HG03060 (cell line): ENCODE measurements around the gene DLGAP4.

Experiments
- ATAC-seq: cut with Tn5 transposase; IDR thresholded peaks from one replicate; pipeline ENCODE4 v1.9.1; 2021; ENCODE audit warnings: low read depth, moderate number of reproducible peaks; ENCODE audit not compliant: unreplicated experiment

Gene DLGAP4

DNA sequence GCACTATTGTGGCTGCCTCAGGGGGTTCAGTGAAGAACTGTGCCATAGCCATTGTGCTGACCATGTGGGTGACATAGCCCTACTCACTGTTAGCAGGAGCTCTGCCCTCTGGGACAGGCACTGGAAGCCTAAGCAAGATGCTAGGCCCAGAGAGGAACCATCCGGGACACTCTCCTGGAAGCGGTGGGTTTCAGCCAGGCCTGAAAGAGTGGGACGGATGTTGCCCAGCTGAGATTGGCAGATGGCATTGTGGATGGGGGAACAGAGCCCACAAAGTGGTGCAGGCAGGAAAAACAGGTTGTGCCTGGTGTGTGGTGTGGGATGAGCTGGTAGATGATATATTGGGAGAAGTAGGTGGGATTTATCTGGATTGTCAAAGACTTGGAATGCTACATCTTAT is 40.1 kb downstream of the DLGAP4 start:
- ATAC-seq: no peak

DNA sequence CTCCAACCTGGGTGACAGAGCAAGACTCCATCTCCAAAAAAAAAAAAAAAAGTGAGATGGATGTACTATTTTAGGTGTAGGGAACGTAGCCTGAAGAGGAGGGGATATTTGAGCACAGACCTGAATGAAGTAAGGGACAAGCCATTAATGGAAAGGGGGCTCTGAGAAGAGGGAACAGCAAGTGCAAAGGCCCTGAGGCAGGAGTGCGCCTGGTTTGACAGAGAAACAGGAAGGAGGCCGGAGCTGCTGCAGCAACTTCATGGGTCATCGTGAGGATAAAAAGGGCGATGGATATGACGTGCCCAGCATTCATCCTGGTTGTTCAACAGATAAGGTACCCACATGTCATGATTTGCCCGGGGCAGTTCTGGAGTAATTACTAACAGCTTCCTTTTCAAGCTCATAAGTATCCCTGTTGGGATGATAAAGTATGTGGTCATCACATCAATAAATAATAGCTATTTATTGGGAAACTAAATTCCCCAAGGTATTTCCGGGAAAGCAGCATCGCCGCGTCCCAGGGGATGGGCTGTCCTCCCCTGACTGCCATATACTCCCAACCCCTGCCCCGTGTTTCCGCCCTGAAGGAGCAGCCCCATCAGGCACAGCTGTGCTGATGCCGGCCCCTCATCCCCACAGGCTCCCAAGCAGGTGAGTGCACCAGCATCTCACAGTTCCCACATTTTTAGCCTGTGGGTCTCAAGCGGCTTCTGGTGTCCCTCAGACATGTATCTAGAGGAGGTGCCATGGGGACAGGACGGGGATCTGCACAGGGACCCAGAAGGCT is 43.4 kb downstream of the DLGAP4 start:
- ATAC-seq: no peak

DNA sequence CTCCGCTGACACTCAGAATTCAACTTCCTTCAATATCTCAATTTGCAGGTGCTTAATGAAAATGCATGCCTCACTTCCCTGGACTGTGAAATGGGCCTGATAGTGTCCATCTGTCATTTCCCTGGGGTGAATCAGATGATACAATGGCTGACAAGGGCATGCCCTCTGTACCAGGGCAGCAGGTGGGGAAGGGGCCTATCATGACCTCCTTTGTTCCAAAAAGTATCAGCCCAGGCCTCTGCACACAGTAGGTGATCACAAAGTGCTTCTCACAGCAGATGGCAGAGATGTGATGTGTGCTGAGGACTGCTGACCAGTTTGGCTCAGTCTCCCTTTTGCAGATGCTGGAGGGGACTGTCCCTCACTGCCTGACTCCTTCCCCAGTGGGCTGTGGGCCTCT is 44.3 kb downstream of the DLGAP4 start:
- no peak for ATAC-seq

DNA sequence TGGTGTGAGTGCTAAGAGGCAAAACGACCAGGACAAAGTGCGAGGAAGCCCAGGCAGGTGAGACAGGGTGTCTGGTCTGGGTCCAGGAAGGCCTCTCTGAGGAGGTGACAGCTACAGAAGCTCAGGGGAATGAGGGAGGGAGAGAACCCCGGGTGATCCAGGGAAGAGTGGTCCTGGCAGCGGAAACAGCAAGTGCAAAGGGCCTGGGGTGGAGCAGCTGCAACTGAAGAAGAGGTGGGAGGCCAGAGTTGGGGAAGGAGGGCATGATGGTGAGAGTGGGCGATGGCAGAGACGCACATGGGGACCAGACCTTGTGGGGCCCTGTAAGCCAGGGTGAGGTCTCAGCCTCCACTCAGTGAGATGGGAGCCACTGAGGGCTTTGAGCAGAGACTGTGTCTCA is 45.8 kb downstream of the DLGAP4 start:
- no peak for ATAC-seq

DNA sequence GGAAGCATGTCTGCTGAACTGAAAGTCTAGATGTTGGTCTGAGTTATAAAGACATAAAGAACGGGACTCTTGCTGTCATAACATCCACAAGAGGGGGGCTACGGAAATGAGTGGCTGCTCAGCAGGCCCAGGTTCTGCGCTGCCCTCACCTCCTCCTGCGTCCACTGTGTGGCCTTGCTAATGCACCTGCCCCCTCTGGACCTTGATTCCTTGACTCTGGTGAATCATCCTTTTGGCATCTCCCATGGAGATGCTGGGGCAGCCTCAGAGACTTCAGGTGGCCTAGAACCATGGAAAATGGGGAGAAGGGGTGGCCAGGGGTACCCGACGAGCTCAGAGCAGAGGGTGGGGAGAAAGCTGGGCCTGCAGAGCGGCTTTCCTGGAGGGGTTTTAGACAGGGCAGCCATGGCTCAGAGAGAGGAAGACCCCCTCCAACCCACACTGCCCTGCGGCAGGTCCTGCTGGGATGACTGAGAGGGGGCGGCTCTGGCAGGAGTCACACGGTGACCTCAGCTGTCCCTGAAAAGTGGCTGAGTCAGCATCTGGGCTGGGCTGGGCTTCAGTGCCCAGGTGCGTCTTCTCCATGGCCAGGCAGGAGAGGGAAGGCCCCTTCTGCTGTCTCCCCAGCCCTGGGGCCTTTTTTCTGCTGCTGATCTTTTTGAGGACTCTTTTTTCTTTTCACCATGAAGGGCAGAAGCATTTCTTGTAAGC is 46.9 kb downstream of the DLGAP4 start:
- ATAC-seq: no peak

DNA sequence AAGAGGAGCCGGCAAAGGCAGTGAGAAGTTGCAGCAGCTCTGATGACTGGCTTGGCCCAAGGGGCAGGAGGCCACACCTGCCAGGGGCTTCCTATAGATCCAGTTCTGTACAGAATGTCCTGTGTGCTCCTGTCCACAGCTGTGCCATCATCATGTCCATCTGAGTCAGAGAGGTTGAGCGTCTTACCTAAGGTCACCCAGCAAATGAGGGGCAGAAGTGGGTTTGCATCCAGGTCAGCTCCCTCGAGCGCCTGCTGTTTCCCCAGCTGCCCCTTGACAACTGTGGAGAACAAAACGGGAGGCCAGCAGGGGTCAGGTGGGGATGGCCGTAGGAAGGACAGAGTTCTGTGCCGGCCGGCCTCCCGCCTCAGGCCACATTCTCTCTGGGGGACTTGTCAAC is 47.6 kb downstream of the DLGAP4 start:
- no peak for ATAC-seq

DNA sequence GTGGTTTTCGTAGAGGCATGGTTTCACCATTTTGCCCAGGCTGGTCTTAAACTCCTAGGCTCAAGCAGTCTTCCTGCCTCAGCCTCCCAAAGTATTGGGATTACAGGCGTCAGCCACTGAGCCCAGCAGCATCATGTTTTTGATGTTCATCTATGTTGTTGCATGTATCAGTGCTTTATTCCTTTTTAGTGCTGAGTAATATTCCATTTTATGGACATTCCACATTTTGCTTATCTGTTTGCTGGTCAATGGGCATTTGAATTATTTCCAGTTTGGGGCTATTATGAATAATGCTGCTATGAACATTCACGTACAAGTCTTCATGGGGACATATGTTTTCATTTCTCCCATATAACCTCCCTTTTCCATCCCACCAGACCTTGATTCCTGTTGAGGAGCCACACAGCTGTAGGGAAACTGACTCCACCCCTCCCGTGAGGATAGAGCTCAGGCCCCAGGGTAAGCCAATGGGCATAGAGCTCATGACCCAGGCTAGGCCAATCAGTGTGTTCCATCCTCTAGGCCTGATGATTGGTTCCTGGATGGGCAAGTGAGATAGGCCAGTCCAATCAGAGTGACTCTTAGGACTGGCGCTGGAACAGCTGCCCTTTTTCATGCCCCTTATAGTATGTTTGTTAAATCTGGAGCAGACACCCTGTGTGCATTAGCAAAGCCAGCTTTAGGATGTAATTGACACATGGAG is 49.5 kb downstream of the DLGAP4 start:
- ATAC-seq: no peak

DNA sequence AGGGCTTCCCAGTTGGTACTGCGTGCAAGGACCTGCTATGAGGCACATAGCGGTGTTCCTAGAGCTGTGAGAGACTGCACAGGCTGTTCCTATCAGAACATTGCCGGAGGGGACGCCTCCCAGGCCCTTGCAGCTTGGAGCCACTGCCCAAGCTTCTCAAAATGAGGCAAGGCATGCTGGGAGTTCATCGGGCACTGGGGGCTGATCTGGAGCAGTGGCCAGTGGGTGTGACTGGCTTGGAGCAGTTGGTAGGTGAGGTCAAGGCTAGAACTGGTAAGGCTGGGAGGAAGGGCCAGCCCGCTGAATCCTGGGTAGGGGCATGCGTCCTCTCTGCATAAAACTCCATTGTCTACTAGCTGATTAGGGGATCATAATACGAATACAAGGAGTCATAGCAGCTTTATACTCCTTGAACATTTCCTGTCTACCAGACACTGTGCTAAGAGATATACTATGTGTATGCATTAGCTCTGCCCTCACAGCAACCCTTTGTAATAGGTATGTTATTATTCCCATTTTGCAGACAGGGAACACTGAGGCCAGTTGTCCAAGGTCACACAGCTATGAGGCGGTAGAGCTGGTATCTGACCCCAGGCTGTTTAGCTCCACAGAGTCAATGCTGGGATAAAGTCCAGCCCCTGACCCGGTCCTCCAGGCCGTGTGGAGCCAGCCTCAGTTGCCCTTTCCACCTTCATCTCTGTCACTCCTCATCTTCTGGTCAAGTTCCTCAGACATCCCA is 53.7 kb downstream of the DLGAP4 start:
- no peak for ATAC-seq

DNA sequence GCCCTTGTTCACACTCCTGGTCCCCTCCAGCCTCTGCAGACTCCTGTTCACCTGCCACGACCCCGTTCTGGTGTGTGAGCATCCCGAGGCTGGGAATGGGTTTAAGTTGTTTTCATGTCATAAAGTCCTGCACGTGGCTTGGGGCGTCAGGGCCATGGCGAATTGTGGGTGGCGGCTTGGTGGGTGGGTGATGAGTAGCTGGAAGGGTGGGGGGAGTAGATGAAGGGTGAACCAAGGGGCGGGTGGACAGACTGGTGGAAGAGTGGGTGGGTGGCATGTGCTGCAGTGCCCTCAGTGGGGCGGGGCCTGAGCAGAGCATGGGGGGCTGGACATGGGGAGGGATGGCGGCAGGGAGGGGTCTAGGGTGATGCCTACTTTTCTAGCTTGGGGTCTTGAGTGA is 54.3 kb downstream of the DLGAP4 start:
- ATAC-seq: no peak

DNA sequence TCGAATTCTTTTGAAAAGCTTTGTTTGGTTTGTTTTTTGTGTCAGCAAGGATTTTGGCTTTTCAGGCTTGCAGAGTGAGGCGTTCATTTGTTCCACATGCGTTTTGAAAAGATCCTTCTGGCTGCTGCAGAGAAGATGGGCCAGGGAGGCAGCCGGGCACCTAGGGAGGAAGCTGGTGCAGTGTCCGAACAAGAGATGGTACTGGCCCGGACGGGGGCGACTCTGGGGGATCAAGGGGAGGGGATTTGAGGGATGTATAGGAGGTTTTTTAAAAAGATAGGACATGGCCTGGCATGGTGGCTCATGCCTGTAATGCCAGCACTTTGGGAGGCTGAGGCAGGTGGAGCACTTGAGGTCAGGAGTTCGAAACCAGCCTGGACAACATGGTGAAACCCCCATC is 55.3 kb downstream of the DLGAP4 start:
- no peak for ATAC-seq

DNA sequence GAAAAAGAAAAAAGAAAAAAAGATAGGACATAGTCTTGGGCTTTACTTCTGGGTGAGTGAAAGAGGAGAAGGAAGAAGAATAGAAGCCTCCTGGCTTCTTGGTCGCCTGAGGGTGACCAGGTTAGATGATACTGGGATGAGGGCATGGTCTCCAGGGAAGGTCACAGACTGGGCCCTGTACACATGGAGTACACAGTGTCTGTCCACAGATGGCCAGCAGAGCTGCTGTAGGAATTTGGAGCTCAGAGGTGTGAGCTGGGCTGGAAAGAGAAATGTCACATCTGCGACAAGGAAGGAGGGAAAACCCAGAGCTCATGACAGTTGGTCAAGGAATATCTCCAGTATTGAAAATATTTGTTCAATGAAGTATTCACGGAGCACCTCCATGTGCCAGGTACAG is 56.1 kb downstream of the DLGAP4 start:
- no peak for ATAC-seq

DNA sequence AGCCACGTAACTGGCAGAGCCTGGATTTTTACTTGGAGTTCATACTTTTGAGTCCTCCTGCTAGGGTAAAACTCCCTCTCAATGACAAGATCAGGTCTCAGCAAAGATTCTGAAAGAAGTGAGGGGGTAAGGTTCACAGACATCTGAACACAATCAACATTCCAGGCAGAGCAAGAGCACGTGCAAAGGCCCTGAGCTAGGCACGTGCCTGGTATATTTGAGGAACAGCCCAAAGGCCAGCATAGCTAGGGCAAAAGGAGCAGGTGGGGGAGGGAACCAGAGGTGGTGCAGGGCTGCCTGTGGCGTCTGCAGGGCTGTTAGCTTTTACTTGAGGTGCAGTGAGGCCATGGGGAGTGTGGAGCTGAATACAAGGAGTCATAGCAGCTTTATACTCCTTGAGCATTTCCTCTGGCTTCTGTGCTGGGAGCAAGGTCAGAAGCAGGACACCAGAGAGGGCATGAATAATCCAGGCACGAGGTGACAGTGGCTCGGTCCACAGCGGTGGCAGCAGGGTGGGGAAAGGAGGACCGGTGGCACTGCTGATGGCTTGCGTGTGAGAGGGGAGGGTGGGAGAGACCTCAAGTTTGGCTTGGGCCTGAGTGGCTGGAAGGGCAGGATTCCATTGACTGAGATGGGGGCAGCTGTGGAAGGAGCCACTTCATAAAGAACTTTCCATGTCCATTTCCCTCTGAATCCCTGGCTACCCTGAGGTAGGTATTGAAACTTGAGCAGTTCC is 57.0 kb downstream of the DLGAP4 start:
- no peak for ATAC-seq

DNA sequence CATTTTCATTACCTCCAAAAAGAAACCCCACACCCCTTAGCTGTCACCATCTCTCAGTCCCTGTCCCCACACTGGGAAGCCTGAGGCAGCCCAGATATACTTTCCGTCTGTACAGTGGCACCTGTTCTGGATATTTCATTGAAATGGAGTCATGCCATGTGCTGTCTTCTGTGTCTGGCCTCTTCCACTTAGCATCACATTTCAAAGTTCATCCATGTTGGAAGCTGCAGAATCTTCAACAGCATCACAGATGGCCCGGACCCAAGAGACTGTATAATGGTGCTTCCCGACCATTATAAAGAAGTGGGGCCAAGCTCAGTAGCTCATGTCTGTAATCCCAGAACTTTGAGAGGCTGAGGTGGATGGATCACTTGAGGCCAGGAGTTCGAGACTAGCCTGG is 58.4 kb downstream of the DLGAP4 start:
- ATAC-seq: no peak

DNA sequence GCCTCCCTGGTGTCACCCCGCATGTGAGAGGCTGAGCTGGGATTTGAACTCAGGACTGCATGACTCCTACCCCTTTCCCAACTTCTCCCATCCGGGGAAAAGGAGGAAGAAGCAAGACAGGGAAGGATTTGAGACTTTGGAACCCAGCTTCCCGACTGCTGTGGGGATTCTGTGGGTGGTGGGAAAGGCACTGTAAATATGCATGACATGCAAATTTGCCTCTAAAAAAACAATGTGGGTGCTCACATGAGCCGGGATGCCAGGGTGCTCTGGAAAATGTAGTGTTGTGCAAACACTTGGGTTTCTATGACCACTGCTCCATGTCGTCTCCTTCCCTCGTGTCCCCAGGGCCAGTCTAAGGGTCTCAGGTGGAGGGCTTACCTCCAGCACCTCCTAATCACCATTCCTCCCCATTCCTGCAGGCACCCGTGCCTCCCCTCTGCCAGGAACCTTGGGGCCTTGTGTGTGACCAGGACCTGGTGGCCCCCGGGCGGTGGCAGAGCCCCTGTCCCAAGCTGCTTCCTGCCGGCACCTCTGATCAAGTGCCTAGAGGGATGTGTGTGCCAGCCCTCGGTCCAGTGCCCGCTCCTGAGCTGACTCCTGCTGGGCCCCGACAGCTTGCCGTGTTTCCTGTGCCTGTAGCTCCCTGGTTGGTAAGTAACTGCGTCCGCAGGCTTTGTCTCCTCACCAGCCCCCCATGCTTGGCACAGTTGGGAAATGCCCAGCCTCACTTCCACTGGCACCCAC is 60.7 kb downstream of the DLGAP4 start:
- ATAC-seq: no peak

DNA sequence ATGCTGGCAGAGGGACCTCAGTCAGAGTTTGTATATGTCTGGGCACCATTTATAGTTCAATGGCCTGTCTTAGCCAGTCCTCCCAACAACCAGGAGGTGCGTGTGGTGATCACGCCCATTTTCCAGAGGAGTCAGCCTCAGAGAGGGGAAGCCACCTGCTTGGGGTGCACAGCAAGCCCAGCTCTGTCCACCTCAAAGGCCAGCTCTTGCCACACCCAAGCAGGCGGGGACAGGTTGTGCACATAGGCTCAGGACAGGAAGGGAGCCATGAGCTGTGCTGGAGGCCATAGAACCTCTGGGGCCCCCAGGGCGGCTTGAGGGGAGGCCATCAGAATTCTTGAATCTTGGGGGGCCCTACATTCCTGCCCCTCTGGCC is 61.2 kb downstream of the DLGAP4 start:
- no peak for ATAC-seq

DNA sequence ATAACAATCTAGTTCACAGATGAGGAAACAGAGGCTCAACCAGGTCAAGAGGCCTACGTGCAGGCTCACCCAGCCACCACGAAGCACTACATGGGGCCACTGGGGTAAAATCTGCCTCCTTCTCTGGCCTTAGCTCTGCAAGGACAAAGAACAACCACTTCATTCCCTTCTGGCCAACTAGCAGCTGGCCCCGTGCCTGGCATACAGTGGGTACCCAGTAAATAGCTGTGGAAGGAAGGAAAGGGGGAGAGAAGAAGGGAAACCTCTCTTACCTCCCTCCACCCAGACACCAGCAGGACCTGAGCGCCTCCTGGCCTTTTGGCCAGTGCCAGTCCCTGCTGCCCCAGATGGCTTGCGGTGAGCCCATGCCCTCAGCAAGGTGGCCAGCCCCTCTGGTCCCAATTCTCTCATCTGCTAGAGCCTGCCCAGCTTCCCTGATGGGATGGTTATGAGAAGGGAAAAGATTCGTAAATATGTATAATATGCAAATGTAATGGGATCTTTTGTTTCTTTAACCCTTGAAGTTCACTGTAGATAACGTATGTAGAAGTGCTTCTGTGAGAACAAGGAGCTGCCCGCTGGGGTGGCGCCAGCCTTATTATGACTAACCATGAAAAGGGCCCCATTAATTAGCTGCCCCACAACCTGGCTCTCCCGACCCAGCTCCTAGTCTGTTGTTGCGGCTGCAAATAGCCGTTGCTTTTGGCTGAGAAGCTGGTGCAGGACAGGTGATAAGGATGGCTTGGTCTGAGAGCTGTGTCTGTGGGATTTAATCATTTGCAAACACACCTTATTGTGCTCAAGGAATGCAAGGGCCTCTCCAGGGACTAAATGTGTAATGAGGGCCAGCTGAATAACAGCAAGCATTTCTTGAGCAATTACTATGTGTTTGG is 62.0 kb downstream of the DLGAP4 start:
- no peak for ATAC-seq

DNA sequence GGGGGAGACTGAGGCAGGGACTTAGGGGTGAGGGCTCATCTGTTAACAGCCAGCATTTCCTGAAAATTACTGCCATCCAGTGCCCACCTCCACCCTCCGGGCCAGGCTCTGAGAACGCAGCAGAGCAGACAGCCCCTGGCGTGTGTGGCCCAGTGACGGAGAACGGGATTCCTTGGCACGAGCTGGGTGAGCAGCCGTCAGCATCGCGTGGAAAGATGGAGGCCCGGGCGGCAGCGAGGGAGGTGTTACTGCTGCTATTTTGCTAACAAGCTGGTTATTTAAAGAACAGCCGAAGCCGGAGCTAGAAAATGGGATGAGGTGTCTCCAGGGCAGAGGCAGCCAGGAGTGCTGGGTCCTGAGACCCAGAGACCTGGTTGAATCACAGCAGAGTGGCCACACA is 62.7 kb downstream of the DLGAP4 start:
- no peak for ATAC-seq

DNA sequence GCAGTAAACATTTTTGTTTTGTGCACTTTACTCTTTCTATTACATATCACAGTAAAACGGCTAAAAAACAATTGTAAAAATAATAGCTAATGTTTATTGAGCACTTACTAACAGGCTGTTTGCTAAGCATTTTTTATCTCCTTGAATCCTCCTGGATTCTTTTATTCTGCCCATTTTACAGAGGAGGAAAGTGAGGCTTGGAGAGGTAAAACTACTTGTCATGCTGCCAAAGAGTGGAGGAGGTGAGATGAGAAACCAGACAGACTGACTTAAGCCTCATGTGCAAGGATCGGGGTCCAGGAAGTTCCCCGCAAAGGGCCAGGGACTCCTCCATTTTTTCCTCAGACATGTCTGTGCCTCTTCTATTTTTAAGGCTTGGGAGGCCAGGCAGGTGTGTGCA is 63.6 kb downstream of the DLGAP4 start:
- no peak for ATAC-seq
